LNCAP (cell line): ENCODE measurements around the gene REV3L.

Experiments
- TF ChIP-seq, protein P1 (sequence below): fragments of 450-650 bp; IDR thresholded peaks from 2 replicates; pipeline ENCODE4 v1.5.1; 2017; ENCODE audit warnings: mild to moderate bottlenecking

The REV3L gene

DNA sequence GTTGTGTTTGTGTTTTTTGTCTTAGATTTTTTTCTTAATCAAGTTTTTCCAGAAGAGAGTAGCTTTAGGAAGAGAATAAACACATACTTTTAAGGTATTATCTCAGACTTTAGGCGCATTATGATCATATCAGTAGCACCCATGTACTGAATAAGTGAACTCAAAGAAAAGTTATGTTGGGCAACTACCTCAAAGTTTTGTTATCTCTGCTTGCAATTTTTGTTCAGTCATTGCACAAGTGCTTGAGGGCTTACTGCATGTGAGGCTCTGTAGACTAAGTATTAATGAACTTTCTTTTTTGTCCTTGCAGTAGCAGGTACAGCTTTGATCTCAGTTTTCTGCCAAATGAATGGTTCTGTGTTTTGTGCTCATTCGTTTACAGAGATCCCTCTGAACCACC lies 206.7 kb downstream of the REV3L start:
- TF ChIP-seq, protein P1, sequence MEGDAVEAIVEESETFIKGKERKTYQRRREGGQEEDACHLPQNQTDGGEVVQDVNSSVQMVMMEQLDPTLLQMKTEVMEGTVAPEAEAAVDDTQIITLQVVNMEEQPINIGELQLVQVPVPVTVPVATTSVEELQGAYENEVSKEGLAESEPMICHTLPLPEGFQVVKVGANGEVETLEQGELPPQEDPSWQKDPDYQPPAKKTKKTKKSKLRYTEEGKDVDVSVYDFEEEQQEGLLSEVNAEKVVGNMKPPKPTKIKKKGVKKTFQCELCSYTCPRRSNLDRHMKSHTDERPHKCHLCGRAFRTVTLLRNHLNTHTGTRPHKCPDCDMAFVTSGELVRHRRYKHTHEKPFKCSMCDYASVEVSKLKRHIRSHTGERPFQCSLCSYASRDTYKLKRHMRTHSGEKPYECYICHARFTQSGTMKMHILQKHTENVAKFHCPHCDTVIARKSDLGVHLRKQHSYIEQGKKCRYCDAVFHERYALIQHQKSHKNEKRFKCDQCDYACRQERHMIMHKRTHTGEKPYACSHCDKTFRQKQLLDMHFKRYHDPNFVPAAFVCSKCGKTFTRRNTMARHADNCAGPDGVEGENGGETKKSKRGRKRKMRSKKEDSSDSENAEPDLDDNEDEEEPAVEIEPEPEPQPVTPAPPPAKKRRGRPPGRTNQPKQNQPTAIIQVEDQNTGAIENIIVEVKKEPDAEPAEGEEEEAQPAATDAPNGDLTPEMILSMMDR, result no peak

DNA sequence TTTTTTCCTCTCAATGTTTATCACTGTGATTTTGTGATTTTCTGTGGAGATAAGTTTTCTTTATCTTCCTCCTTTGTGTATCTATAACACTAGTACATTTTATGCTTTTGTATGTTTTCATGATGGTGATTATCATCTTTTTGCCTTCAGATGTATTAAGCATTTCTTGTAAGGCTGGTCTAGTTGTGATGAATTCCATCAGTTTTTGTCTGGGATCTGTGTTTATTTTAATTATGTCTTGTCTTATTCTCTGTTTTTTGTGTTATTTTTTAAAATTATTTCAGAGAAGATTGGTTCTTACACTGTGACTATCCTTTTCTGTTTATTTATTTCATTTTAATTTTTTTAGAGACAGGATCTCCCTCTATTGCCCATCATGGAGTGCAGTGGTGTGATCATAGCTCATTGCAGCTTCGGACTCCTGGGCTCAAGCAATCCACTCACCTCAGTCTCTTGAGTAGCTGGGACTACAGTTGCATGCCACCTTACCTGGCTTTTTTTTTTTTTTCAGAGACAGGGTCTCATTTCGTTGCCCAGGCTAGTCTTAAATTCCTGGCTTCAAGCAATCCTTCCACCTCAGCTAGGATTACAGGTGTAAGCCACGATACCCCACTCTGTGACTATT lies 208.3 kb downstream of the REV3L start:
- TF ChIP-seq, protein P1, result no peak

DNA sequence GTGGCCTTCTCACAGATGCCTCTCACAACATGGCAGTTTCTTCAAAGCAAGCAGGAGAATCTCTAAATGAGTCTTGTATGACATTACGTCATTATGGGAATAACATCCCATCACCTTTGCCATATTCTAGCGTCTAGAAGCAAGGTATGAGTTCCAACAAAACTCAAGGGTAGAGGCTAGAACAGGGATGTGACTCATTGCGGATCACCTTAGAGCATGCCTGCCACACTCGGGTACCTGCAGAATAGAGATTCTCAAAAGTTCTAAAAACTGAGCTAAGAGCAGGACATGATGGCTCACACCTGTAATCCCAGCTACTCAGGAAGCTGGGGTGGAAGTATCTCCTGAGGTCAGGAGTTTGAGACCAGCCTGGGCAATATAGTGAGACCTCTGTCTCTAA lies 212.9 kb downstream of the REV3L start:
- TF ChIP-seq, protein P1, result no peak

DNA sequence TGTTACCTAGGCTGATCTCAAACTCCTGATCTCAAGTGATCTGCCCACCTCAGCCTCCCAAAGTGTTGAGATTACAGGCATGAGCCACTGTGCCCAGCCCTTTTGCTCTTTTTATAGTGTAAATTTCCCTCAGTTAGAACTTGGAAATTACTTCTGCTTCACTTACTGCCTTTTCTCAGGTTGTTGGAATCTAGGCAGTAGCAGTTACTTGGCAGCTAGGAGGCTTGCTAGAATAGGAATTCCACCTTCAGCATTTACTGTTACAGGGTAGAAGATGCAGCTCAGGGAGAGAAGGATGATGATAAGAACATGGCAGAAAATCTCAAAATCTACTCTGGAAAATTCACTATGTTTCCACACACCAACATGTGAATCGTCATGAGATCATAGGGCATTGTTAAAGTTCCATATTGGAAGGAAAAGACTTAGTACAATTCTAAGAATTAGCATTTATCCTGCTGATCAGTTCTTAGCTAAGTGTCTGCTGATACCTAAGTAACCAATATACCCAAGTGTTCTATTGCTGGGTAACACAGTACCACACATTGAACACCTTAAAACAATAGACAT lies 213.5 kb downstream of the REV3L start:
- TF ChIP-seq, protein P1, result no peak

DNA sequence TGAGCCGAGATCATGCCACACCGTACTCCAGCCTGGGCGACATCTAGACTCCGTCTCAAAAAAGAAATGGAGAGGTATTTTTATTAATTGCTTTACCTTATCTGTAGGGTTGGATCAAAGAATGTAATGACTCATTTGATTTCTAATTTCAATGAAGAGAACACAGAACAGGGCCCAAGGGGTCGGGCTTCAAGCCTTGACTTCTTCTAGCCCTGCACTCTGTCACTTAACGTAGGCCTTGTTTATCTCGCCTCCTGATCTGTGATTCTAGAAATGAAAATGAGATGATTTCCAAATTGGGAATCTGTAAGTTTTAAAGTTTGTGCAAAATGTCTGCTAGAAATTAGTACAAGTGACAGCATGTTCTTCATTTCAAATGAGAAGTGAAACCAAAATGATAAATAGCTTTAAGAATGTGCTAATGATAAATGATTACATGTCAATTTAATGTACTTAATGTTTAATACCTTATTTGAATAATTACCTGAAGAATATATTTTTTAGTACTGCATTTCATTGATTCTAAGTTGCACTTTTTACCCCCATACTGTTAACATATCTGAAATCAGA lies 215.2 kb downstream of the REV3L start:
- TF ChIP-seq, protein P1, result no peak

DNA sequence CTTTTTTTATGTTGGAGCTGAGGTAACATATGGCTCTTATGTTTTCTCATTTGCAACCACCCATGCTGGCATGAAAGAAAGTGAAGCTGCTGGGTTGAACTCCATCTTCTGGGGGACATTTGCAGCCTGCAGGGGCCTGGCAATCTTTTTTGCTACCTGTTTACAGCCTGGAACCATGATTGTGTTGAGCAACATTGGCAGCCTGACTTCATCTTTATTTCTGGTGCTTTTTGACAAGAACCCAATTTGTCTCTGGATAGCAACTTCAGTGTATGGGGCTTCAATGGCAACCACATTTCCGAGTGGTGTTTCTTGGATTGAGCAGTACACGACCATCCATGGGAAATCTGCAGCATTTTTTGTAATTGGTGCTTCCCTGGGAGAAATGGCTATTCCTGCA lies 216.7 kb downstream of the REV3L start:
- TF ChIP-seq, protein P1, result no peak

DNA sequence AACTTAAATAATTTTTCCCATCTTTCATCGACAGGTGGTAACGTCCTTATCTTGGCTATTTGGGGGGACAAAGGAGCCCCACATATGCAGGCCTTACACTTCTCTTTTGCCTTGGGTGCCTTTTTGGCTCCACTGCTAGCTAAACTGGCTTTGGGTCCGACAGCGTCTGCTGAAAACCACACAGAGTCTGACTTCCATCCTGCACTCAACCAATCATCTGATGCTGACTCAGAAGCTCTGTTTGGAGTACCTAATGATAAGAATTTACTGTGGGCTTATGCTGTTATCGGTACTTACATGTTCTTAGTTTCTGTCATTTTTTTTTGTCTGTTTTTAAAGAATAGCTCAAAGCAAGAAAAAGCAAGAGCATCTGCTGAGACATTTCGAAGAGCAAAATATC lies 217.2 kb downstream of the REV3L start:
- TF ChIP-seq, protein P1, result no peak
